HG03460 (cell line): ENCODE data around the gene DOCK6.
A peak's percentile ranks its signal among the peaks of the same experiment; 100 is the strongest.
"Not testable (repeated sequence)": the region's sequence is repeated elsewhere in the genome, so short reads cannot be mapped to it uniquely, and the experiment has no call there.

Experiments
- ATAC-seq: cut with Tn5 transposase; IDR thresholded peaks from one replicate; pipeline ENCODE4 v1.9.1; 2021; ENCODE audit not compliant: unreplicated experiment

Gene DOCK6

GRCh38 chr19:11177592-11177991 is 84.7 kb downstream of the DOCK6 start:
- no peak for ATAC-seq

GRCh38 chr19:11176466-11177193 is 85.7 kb downstream of the DOCK6 start:
- no peak for ATAC-seq

- ATAC-seq, result no peak
These were observed 86.4 kb downstream of the DOCK6 start for GRCh38 chr19:11175920-11176319.

- no peak for ATAC-seq
These were observed 88.0 kb downstream of the DOCK6 start for GRCh38 chr19:11174336-11174735.

GRCh38 chr19:11173516-11174155 is 88.7 kb downstream of the DOCK6 start:
- no peak for ATAC-seq

- ATAC-seq, result no peak
These were observed 89.7 kb downstream of the DOCK6 start for GRCh38 chr19:11172576-11172975.

GRCh38 chr19:11171144-11171543 is 91.2 kb downstream of the DOCK6 start:
- no peak for ATAC-seq

GRCh38 chr19:11169896-11170678 is 92.2 kb downstream of the DOCK6 start:
- no peak for ATAC-seq

GRCh38 chr19:11168568-11168967 is 93.8 kb downstream of the DOCK6 start:
- ATAC-seq, result no peak

- ATAC-seq, result no peak
These were observed 95.8 kb downstream of the DOCK6 start for GRCh38 chr19:11166281-11167142.

GRCh38 chr19:11165486-11166030 is 96.8 kb downstream of the DOCK6 start:
- no peak for ATAC-seq

GRCh38 chr19:11164879-11165406 is 97.4 kb downstream of the DOCK6 start:
- no peak for ATAC-seq

GRCh38 chr19:11164296-11164695 is 98.0 kb downstream of the DOCK6 start:
- no peak for ATAC-seq

- ATAC-seq, result not testable (repeated sequence)
These were observed 101.9 kb downstream of the DOCK6 start for GRCh38 chr19:11160440-11160768.

GRCh38 chr19:11159598-11160439 is 102.5 kb downstream of the DOCK6 start:
- no peak for ATAC-seq

GRCh38 chr19:11155373-11156120 is 106.8 kb downstream of the DOCK6 start, which contains the start of gene SPC24:
Gene SPC24, minus strand, starts transcription at chr19:11155782. Its CDS starts 6 bp downstream, at chr19:11155776.
- peak; percentile 96 for ATAC-seq

- no peak for ATAC-seq
These were observed 107.7 kb downstream of the DOCK6 start for GRCh38 chr19:11154683-11155047.

GRCh38 chr19:11152318-11153062 is 109.8 kb downstream of the DOCK6 start:
- ATAC-seq, result no peak
